T-helper 9 cell (primary cell): Measurements from ENCODE around the gene CDK18.
A peak's percentile ranks its signal among the peaks of the same experiment; 100 is the strongest.
"Not testable (repeated sequence)": the region's sequence is repeated elsewhere in the genome, so short reads cannot be mapped to it uniquely, and the experiment has no call there.

Experiments
- DNase-seq: peaks from one replicate; pipeline ENCODE4 v3.0.0-alpha.2; 2020
- total RNA-seq, 2 donors: gene quantifications; one replicate each; lab custom pipeline; 2026; lab: John Stamatoyannopoulos, UW

The CDK18 gene
- total RNA-seq: 0.28 to 0.48 reads per million in 2 donors

- peak; percentile 16 for DNase-seq
Measured at GRCh38 chr1:205504311-205505075, at the start of gene CDK18. CDK18 (plus strand) TSS chr1:205504669; CDS start chr1:205523168, 18,499 bp downstream.

DNA sequence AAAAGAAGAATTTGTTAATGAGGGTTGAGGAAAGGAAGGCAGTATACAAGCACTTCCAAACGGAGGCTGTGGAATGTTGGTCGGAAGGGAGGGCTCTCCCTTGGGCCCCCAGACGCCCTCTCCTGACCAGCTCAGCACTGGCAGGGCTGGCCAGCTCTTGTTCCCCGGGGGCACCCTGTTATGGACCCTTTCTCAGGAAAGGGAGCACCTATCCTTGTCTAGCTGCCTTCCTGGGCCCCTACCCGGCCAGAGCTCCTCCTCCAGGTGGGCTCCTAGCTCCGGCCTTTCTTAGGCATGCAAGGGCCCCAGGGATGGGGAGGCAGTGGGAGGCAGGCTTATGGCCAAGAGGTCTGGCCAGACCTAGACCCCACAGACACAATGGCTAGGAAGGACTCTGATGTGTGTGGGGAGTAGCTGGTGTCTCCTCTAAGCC lies 49.5 kb upstream of the CDK18 start:
- DNase-seq: no peak

GRCh38 chr1:205455581-205456382 lies 48.7 kb upstream of the CDK18 start, which contains the start of gene BLACAT1:
BLACAT1 (minus strand) TSS chr1:205456045.
- no peak for DNase-seq

- DNase-seq: no peak
Measured at GRCh38 chr1:205456383-205456867, 48.0 kb upstream of the CDK18 start.

DNA sequence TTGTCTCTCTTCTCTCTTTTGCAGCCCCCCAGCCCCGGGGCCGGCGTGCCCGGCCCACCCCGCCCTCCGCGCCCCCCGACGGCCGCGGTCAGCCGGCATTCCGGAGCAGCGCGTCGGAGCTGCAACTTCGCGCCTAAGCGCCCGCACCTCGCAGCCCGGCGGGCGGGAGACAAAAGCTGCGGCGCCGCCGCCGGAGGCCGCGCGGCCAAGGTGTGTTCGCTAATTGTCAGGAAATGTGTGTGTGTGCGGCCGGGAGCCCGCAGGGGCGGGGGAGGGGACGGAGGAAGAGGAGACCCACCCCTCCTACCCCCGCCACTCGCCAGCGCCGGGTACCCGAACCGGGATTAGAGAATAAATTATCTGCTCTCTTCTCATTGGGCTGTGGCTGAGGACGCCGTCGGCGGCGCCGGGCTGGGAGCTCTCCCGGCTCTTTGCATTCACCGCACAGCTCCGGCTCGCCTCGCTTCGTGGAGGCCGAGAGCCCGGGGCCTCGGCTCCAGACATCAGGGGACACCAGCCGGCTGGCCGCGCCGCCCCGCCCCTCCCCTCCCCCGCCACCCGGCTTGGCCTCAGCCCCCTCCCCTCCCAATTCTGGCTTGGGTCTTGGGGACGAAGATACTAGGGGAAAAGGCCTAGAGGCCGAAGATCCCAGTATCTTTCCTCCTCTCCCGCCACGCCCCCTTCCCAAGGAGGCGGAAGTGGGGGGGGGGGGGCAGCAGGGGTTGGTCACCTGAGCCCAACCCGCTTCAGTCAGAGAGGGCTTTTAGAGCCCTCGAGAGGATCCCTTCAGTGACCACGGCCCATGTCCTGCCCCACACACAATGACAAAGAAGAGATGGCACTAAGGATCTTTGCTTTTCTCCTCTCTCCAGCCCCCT lies 47.4 kb upstream of the CDK18 start:
- no peak for DNase-seq

DNA sequence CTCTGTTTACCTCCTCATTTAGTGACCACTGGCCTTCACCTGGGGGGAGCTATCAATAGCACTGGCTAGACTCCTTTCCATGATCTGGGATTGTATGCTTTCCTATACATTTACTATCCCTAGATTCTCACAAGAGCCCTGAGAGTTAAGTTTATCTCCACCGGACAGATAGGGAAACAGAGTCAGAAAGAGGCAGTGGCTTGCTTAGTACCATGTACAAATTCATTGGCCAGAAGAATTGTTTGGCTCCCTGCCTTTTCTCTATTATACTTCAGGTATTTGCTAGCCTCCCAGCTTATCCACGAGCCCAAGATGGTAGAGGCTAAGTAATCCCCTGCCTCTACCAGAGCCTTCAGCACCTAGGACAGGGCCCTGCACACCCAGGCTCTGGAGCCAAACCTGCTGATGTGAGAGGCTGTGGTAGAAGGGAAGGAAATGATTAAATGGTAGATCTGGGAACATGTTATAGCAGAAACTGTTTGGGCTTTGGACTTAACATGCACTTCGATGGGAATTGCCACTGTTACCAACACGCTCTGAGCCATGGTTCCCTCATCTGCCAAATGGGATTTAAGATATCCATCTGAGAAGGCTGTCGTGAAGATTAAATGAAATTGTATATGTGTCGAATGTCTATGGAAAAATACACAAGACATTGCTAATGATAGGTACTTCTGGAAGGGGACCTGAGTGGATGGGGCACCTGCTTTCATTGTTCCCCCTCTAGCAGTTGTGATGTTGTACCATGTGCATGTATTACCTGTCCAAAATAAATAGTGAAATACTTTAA lies 45.5 kb upstream of the CDK18 start:
- DNase-seq: no peak

GRCh38 chr1:205465392-205465791 lies 39.1 kb upstream of the CDK18 start:
- DNase-seq: no peak

GRCh38 chr1:205466595-205467220 lies 37.8 kb upstream of the CDK18 start:
- DNase-seq: no peak

- no peak for DNase-seq
Measured at GRCh38 chr1:205470131-205470530, 34.3 kb upstream of the CDK18 start.

DNA sequence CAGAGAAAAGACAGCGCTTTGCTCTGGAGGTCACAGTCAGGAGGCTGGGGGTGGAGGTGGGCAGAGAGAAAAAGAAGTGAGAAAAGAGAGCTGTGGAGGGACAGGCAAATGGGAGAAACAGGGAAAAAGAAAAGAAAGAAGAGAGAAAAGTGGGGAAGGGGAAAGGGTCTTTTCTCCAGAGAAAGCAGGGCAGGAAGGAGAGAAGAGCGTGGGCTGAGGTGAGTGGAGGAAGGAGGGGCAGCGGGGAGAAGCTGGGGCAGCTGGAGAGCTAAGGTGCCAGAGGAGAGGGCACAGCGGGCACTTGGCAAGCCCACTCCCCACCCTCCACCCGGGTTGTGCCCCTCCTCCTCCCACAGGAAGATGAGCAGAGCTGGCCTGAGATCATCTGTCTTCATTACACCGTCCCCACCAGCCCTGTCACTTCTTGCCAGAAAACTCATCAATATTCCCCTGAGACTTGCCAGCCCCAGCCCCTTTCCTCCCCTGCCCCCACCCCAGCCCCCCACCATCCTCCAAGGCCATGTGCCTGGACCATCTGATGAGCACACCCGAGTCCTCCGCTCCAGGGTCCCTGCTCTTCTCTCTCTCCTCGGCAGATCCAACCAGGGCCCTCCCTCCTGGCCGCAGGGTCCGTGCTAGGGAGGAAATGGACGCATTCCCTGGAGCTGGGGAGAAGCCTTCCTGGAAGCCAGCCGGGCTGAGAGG lies 31.6 kb upstream of the CDK18 start:
- DNase-seq: no peak

DNA sequence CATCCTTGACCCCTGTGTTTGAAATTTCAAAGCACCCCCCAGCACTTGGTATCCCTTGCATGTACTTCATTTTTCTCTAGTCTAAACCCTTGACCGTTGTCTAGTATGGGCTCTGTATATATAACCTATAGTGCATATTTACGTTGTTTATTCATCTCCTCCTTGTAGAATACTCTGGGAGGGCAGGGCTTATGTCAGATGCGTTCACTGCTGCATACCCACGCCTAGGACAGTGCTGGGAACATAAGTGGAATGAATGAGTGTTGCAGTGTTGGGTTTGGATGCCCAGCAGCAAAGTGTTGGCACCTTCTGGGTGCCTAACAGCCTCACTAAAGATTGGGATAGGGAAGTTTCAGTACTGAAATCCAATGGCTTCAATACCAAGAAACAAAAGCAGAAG lies 31.0 kb upstream of the CDK18 start:
- no peak for DNase-seq

GRCh38 chr1:205473966-205474365 lies 30.5 kb upstream of the CDK18 start:
- no peak for DNase-seq

GRCh38 chr1:205474571-205474970 lies 29.9 kb upstream of the CDK18 start:
- no peak for DNase-seq

DNA sequence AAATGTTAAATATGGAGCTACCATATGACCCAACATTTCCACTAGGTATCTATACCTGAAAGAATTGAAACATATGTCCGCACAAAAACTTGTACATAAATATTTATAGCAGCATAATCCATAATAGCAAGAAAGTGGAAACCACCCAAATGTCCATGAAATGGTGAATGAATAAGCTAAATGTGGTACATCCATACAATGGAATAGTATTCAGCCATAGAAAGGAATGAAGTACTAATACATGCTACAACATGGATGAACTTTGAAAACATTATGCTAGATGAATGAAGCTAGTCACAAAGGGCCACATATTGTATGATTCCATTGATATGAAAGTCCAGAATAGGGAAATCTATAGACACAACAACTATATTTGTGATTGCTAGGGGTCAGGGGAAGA lies 28.6 kb upstream of the CDK18 start:
- no peak for DNase-seq

DNA sequence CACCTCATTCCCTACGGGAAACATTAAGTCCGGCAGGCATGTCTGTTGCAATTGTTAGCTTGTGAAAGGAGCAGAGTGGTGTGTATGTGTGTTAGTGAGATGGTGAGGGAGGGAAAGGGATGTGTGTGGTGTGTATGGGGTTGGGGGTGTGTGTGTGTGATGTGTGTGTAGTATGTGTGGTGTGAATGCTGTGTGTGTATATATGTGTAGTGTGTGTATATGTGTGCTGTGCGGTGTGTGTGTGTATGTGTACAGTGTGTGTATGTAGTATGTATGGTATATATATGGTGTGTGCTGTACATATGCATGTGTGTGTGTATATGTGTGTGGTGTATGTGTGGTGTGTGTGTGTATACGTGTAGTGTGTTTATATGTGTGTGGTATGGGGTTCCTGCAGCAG lies 27.8 kb upstream of the CDK18 start:
- DNase-seq: no peak

DNA sequence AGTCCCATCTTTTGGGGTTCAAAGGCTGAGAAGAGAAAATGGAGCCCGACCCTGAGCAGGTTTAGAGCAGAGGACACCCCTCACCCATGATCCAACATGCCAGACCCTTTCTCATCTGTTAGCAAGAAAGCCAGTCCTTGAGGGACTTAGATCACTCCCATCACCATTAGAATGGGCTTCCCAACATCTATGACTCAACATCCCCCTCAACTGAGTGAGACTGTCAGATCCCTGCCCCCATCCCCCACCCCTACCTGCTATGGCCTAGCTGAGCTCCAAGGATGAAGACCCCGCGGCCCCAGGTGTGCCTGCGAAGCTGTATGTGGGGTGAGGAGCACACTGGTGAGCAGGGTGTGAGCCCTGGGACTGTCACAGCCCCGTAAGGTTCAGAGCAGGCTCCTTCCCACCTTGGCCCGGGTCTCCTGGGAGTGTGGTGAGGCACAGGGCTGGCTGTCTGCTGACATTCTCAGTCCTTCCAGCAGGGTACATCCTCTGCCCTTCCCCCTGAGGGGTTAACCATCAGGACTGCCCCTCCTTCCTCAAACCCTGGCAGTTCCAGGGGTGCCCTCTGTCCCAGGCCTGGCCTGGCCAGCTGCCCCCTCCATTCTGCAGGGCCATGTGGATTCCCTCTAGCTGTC lies 27.2 kb upstream of the CDK18 start:
- DNase-seq: no peak

- no peak for DNase-seq
Measured at GRCh38 chr1:205477759-205478247, 26.7 kb upstream of the CDK18 start.

GRCh38 chr1:205478985-205479384 lies 25.5 kb upstream of the CDK18 start:
- DNase-seq: not testable (repeated sequence)

- peak; percentile 57 for DNase-seq
Measured at GRCh38 chr1:205480349-205480985, 24.0 kb upstream of the CDK18 start.
